GM21723 (cell line): ENCODE results near the gene TMPRSS6.

Source experiments
- ATAC-seq: cut with Tn5 transposase; IDR thresholded peaks from one replicate; pipeline ENCODE4 v1.9.1; 2021; ENCODE audit warnings: mild to moderate bottlenecking, moderate library complexity; ENCODE audit not compliant: unreplicated experiment

Gene TMPRSS6

GRCh38 chr22:37069719-37070118, 39.8 kb downstream of the TMPRSS6 start:
- no peak for ATAC-seq

GRCh38 chr22:37069319-37069718, 40.2 kb downstream of the TMPRSS6 start:
- ATAC-seq: no peak

GRCh38 chr22:37068859-37069258, 40.7 kb downstream of the TMPRSS6 start:
- ATAC-seq: no peak

- ATAC-seq: no peak
These were observed 42.1 kb downstream of the TMPRSS6 start for GRCh38 chr22:37067428-37067827.

- ATAC-seq: no peak
These were observed 43.6 kb downstream of the TMPRSS6 start for GRCh38 chr22:37065961-37066360.

- ATAC-seq: no peak
These were observed 44.3 kb downstream of the TMPRSS6 start for GRCh38 chr22:37065180-37065579.

- no peak for ATAC-seq
These were observed 45.0 kb downstream of the TMPRSS6 start for GRCh38 chr22:37064553-37064952.

- no peak for ATAC-seq
These were observed 45.8 kb downstream of the TMPRSS6 start for GRCh38 chr22:37063431-37064420.

- ATAC-seq: no peak
These were observed 46.7 kb downstream of the TMPRSS6 start for GRCh38 chr22:37062702-37063381.

GRCh38 chr22:37062376-37062675, 47.2 kb downstream of the TMPRSS6 start:
- ATAC-seq: no peak

GRCh38 chr22:37061611-37062375, 47.7 kb downstream of the TMPRSS6 start:
- ATAC-seq: no peak

GRCh38 chr22:37060801-37061610, 48.5 kb downstream of the TMPRSS6 start:
- ATAC-seq: no peak

- ATAC-seq: no peak
These were observed 49.5 kb downstream of the TMPRSS6 start for GRCh38 chr22:37059876-37060449.

- no peak for ATAC-seq
These were observed 50.4 kb downstream of the TMPRSS6 start for GRCh38 chr22:37058917-37059701.

- ATAC-seq: no peak
These were observed 51.6 kb downstream of the TMPRSS6 start for GRCh38 chr22:37057796-37058510.

GRCh38 chr22:37057226-37057625, 52.3 kb downstream of the TMPRSS6 start:
- no peak for ATAC-seq

- ATAC-seq: no peak
These were observed 53.3 kb downstream of the TMPRSS6 start for GRCh38 chr22:37056246-37056645.

GRCh38 chr22:37054600-37055365, 54.7 kb downstream of the TMPRSS6 start:
- ATAC-seq: no peak
